ENCODE data around the gene ARL14EP.

The ARL14EP gene

GRCh38 chr11:30322826-30323710, at the start of gene ARL14EP:
ARL14EP (plus strand) TSS chr11:30323104; CDS start chr11:30330949, 7,845 bp downstream.
- Histone ChIP-seq H3K36me3 (ENCODE audit: insufficient read depth, low read length) (no peaks in the 10 kb centered on the region), H3K4me1 (ENCODE audit: control insufficient read depth, insufficient read depth, low read length, unreplicated experiment) (peaks cover 27% of the 10 kb centered on the region), H3K27ac (ENCODE audit: low read depth, low read length) (peak within 1 kb of the TSS; percentile 68; the same call in 1 of the 2 replicates), H3K27me3 (ENCODE audit: insufficient read depth, low read length) (no peaks in the 10 kb centered on the region), H3K4me3 (ENCODE audit: low read depth, low read length) (peak within 1 kb of the TSS; percentile 96), H2AFZ (ENCODE audit: low read length, unreplicated experiment) (peak within 1 kb of the TSS; percentile 91), H3K79me2 (ENCODE audit: control insufficient read depth, insufficient read depth, low read length, unreplicated experiment) (peaks cover 47% of the 10 kb centered on the region)

GRCh38 chr11:30277176-30277575, 45.7 kb upstream of the ARL14EP start:
- no peak overlapping the region for H2AFZ ChIP-seq (ENCODE audit: low read length, unreplicated experiment)
- no peaks in the 10 kb centered on the region for H3K79me2 ChIP-seq (ENCODE audit: control insufficient read depth, insufficient read depth, low read length, unreplicated experiment)
- no peak overlapping the region for H3K4me3 ChIP-seq (ENCODE audit: low read depth, low read length)
- no peaks in the 10 kb centered on the region for H3K36me3 ChIP-seq (ENCODE audit: insufficient read depth, low read length)
- H3K27me3 ChIP-seq (ENCODE audit: insufficient read depth, low read length): peaks cover 33% of the 10 kb centered on the region
- no peaks in the 10 kb centered on the region for H3K4me1 ChIP-seq (ENCODE audit: control insufficient read depth, insufficient read depth, low read length, unreplicated experiment)
- H3K27ac ChIP-seq (ENCODE audit: low read depth, low read length): no peak overlapping the region

- Histone ChIP-seq H3K79me2 (ENCODE audit: control insufficient read depth, insufficient read depth, low read length, unreplicated experiment) (no peaks in the 10 kb centered on the region), H3K4me3 (ENCODE audit: low read depth, low read length) (no peak overlapping the region), H3K27me3 (ENCODE audit: insufficient read depth, low read length) (peaks cover 23% of the 10 kb centered on the region; the same call in 1 of the 2 replicates), H3K4me1 (ENCODE audit: control insufficient read depth, insufficient read depth, low read length, unreplicated experiment) (peaks cover 3% of the 10 kb centered on the region), H3K27ac (ENCODE audit: low read depth, low read length) (no peak overlapping the region), H2AFZ (ENCODE audit: low read length, unreplicated experiment) (no peak overlapping the region), H3K36me3 (ENCODE audit: insufficient read depth, low read length) (no peaks in the 10 kb centered on the region)
Observed at GRCh38 chr11:30279796-30280195, 43.1 kb upstream of the ARL14EP start.

GRCh38 chr11:30281476-30282288, 41.2 kb upstream of the ARL14EP start:
- no peak overlapping the region for H3K27ac ChIP-seq (ENCODE audit: low read depth, low read length)
- H3K79me2 ChIP-seq (ENCODE audit: control insufficient read depth, insufficient read depth, low read length, unreplicated experiment): no peaks in the 10 kb centered on the region
- H3K27me3 ChIP-seq (ENCODE audit: insufficient read depth, low read length): peaks cover 10% of the 10 kb centered on the region; the same call in 1 of the 2 replicates
- no peaks in the 10 kb centered on the region for H3K36me3 ChIP-seq (ENCODE audit: insufficient read depth, low read length)
- H3K4me1 ChIP-seq (ENCODE audit: control insufficient read depth, insufficient read depth, low read length, unreplicated experiment): peaks cover 3% of the 10 kb centered on the region
- H3K4me3 ChIP-seq (ENCODE audit: low read depth, low read length): no peak overlapping the region
- no peak overlapping the region for H2AFZ ChIP-seq (ENCODE audit: low read length, unreplicated experiment)

DNA sequence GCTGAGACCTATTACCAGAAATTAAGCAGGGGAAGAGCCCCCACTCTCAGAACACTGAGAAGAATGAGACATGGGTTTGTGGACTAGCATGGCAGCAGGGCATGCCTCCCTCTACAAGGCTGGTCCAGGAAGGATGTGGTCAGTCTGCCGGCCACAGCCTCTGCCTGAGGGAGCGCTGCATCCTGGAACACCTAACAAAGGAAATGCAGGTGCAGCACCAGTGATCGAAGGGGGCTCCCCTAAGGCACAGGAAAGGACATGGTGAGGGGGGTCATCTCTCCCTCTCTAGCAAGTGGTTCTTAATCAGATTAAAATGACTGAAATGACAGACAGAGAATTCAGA, 40.6 kb upstream of the ARL14EP start:
- no peak overlapping the region for H3K27ac ChIP-seq (ENCODE audit: low read depth, low read length)
- H2AFZ ChIP-seq (ENCODE audit: low read length, unreplicated experiment): no peak overlapping the region
- peaks cover 10% of the 10 kb centered on the region; the same call in 1 of the 2 replicates for H3K27me3 ChIP-seq (ENCODE audit: insufficient read depth, low read length)

GRCh38 chr11:30284836-30285235, 38.1 kb upstream of the ARL14EP start:
- no peaks in the 10 kb centered on the region for H3K36me3 ChIP-seq (ENCODE audit: insufficient read depth, low read length)
- no peak overlapping the region for H2AFZ ChIP-seq (ENCODE audit: low read length, unreplicated experiment)
- no peak overlapping the region for H3K4me3 ChIP-seq (ENCODE audit: low read depth, low read length)
- H3K27ac ChIP-seq (ENCODE audit: low read depth, low read length): no peak overlapping the region
- no peaks in the 10 kb centered on the region; the same call in 1 of the 2 replicates for H3K27me3 ChIP-seq (ENCODE audit: insufficient read depth, low read length)
- H3K79me2 ChIP-seq (ENCODE audit: control insufficient read depth, insufficient read depth, low read length, unreplicated experiment): no peaks in the 10 kb centered on the region
- H3K4me1 ChIP-seq (ENCODE audit: control insufficient read depth, insufficient read depth, low read length, unreplicated experiment): peaks cover 3% of the 10 kb centered on the region

More for the DNA sequence above, 40.6 kb upstream of the ARL14EP start:
- no peaks in the 10 kb centered on the region for H3K36me3 ChIP-seq (ENCODE audit: insufficient read depth, low read length)
- H3K4me1 ChIP-seq (ENCODE audit: control insufficient read depth, insufficient read depth, low read length, unreplicated experiment): peaks cover 3% of the 10 kb centered on the region
- H3K79me2 ChIP-seq (ENCODE audit: control insufficient read depth, insufficient read depth, low read length, unreplicated experiment): no peaks in the 10 kb centered on the region
- no peak overlapping the region for H3K4me3 ChIP-seq (ENCODE audit: low read depth, low read length)

- Histone ChIP-seq H3K4me3 (ENCODE audit: low read depth, low read length) (no peak overlapping the region), H3K79me2 (ENCODE audit: control insufficient read depth, insufficient read depth, low read length, unreplicated experiment) (no peaks in the 10 kb centered on the region), H2AFZ (ENCODE audit: low read length, unreplicated experiment) (peak overlapping the region; percentile 24), H3K27me3 (ENCODE audit: insufficient read depth, low read length) (peaks cover 4% of the 10 kb centered on the region; the same call in 1 of the 2 replicates), H3K27ac (ENCODE audit: low read depth, low read length) (no peak overlapping the region), H3K36me3 (ENCODE audit: insufficient read depth, low read length) (no peaks in the 10 kb centered on the region), H3K4me1 (ENCODE audit: control insufficient read depth, insufficient read depth, low read length, unreplicated experiment) (peaks cover 3% of the 10 kb centered on the region)
Observed at GRCh38 chr11:30285416-30286121, 37.3 kb upstream of the ARL14EP start.

DNA sequence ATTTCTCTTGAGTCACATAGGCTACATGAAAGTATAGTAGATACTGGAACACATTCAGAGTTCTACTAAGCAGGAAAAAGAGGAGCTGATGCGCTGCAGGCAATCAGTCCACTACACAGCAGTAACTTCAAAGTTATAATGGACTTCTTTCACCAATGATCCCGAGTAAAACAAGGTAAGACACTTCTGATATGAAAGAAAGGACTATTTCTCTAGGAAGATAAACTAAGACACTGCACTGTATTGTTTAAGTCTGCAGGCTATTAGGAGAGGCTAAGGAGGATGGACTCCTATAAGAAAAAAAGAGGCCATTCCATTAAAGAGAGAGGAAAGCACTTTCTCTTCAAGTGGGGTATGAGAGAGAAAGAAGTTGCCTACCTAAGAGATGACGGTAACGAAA, 31.6 kb upstream of the ARL14EP start:
- Histone ChIP-seq H3K36me3 (ENCODE audit: insufficient read depth, low read length) (no peaks in the 10 kb centered on the region), H3K4me1 (ENCODE audit: control insufficient read depth, insufficient read depth, low read length, unreplicated experiment) (no peaks in the 10 kb centered on the region), H2AFZ (ENCODE audit: low read length, unreplicated experiment) (no peak overlapping the region), H3K27me3 (ENCODE audit: insufficient read depth, low read length) (peaks cover 14% of the 10 kb centered on the region; the same call in 1 of the 2 replicates), H3K4me3 (ENCODE audit: low read depth, low read length) (no peak overlapping the region), H3K27ac (ENCODE audit: low read depth, low read length) (no peak overlapping the region), H3K79me2 (ENCODE audit: control insufficient read depth, insufficient read depth, low read length, unreplicated experiment) (no peaks in the 10 kb centered on the region)

DNA sequence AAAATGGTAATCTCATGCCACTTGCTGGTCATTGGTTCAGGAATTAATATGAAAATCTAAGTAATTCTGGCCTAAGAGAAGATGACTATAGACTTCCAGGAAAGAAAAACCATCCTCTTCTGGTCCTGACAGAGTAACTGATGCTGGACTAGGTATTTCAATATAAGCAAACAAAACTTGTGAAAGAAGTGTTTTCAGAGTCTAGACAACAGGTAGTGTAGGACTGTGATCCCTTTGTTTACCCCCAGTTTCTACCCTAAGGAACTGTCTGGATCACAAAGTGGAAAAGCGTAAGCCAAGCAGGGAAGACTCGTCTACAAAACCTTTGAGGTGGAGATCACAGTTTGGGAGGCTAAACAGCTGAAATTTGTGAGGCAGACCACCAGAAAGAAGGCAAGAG, 30.4 kb upstream of the ARL14EP start:
- Histone ChIP-seq H3K27me3 (ENCODE audit: insufficient read depth, low read length) (peaks cover 14% of the 10 kb centered on the region; the same call in 1 of the 2 replicates), H3K27ac (ENCODE audit: low read depth, low read length) (no peak overlapping the region), H3K4me1 (ENCODE audit: control insufficient read depth, insufficient read depth, low read length, unreplicated experiment) (no peaks in the 10 kb centered on the region), H2AFZ (ENCODE audit: low read length, unreplicated experiment) (no peak overlapping the region), H3K36me3 (ENCODE audit: insufficient read depth, low read length) (no peaks in the 10 kb centered on the region), H3K4me3 (ENCODE audit: low read depth, low read length) (no peak overlapping the region), H3K79me2 (ENCODE audit: control insufficient read depth, insufficient read depth, low read length, unreplicated experiment) (no peaks in the 10 kb centered on the region)

GRCh38 chr11:30295178-30295885, 27.6 kb upstream of the ARL14EP start:
- Histone ChIP-seq H2AFZ (ENCODE audit: low read length, unreplicated experiment) (no peak overlapping the region), H3K4me3 (ENCODE audit: low read depth, low read length) (no peak overlapping the region), H3K27me3 (ENCODE audit: insufficient read depth, low read length) (peaks cover 12% of the 10 kb centered on the region; the same call in 1 of the 2 replicates), H3K4me1 (ENCODE audit: control insufficient read depth, insufficient read depth, low read length, unreplicated experiment) (no peaks in the 10 kb centered on the region), H3K79me2 (ENCODE audit: control insufficient read depth, insufficient read depth, low read length, unreplicated experiment) (no peaks in the 10 kb centered on the region), H3K36me3 (ENCODE audit: insufficient read depth, low read length) (no peaks in the 10 kb centered on the region), H3K27ac (ENCODE audit: low read depth, low read length) (no peak overlapping the region)

All from ACC112 (cell line).